Right cardiac atrium (tissue), 5 donors: Measurements from ENCODE around the gene SLC6A18. TPM values are rescaled to one million over a fixed set of nuclear protein-coding genes. Genes with fewer than 3 reads are reported as not detected.

ENCODE experiments used
- ATAC-seq, 2 donors: fragments of 200-7000 bp; cut with Tn5 transposase; one replicate each; pipeline versions ENCODE4 v1.8.0 to v1.9.1; 2020; ENCODE audit warnings: moderate library complexity in 2 of 2, mild to moderate bottlenecking in 1 of 2
- DNase-seq, 3 donors: peaks; one replicate each; pipeline ENCODE4 v3.0.0-alpha.2; 2020
- H3K27ac ChIP-seq: one replicate; pipeline ENCODE4 v1.5.1; 2013; ENCODE audit warnings: mild to moderate bottlenecking, low read length, control low read depth, moderate library complexity
- H3K27me3 ChIP-seq: one replicate; pipeline ENCODE4 v1.6.1; 2013; ENCODE audit not compliant: control insufficient read depth, insufficient read depth
- H3K4me1 ChIP-seq: one replicate; pipeline ENCODE4 v1.6.1; 2013; ENCODE audit warnings: low read length; ENCODE audit not compliant: control insufficient read depth, insufficient read depth
- H3K4me3 ChIP-seq: one replicate; pipeline ENCODE4 v1.5.1; 2013; ENCODE audit warnings: low read length, control low read depth
- H3K9me3 ChIP-seq: one replicate; pipeline ENCODE4 v1.6.1; 2013; ENCODE audit warnings: low read length; ENCODE audit not compliant: control insufficient read depth
- WGBS: extraction: QIAGEN DNeasy Blood & Tissue Kit; methylation state at CpG from one replicate; pipeline ENCODE4 v1.1.7; 2013; 5-methylcytosine and 5-hydroxymethylcytosine counted together
- intact Hi-C, 4 donors: fragments of 100-400 bp; cut with DNase I; formaldehyde crosslinking; loops; one replicate each; pipeline versions ENCODE4 v1.11.0 to v1.14.0; 2022 to 2023
- polyA plus RNA-seq: library from polyadenylated mRNA; stranded (reverse); fragments of 200-250 nt; gene quantifications from one replicate; pipeline ENCODE4 v1.2.3, GENCODE V29; 2013
- total RNA-seq, 4 donors: library from RNA; stranded (reverse); fragmentation: NEBNext Ultra II Directional; extraction: Animal tissue kit (Norgen Biotek cat#: 25700); gene quantifications; one replicate each; pipeline ENCODE4 v1.2.1, GENCODE V29; 2021
- donor health status: healthy with polysubstance abuse.
- donor health status: DM: no; HTN: yes; CAD: no.
- donor health status: DM: no; HTN: no; CAD: no.
- donor health status: DM: no; HTN: yes; CAD: no; lungs with severe emphysema.
- donor health status: DM: yes; HTN: yes; CAD: no.

SLC6A18 gene
- total and polyA plus RNA-seq, 5 donors: not detected

- ATAC-seq: peak in 1 of 2 donors; percentile 13
These were observed 43.5 kb upstream of the SLC6A18 start for GRCh38 chr5:1181451-1182359.

GRCh38 chr5:1182360-1182632, 42.9 kb upstream of the SLC6A18 start:
- Histone ChIP-seq H3K4me3 (no peak overlapping the region), H3K4me1 (no peaks in the 10 kb centered on the region), H3K27ac (no peak overlapping the region), H3K27me3 (no peaks in the 10 kb centered on the region), H3K9me3 (no peaks in the 10 kb centered on the region)
- peak in 2 of 3 donors; percentile 9 to 55 for DNase-seq
- ATAC-seq: no peak
- intact Hi-C loops: no loop called here
- WGBS: 79% methylated on average over 7 of the region's 7 CpGs

More at GRCh38 chr5:1181451-1182359, 43.5 kb upstream of the SLC6A18 start:
- intact Hi-C loops: no loop called here
- Histone ChIP-seq H3K9me3 (no peaks in the 10 kb centered on the region), H3K4me1 (no peaks in the 10 kb centered on the region), H3K27me3 (no peaks in the 10 kb centered on the region), H3K27ac (no peak overlapping the region), H3K4me3 (no peak overlapping the region)
- 73% methylated on average over 27 of the region's 27 CpGs for WGBS
- peak; percentile 11 to 45 (median 41) for DNase-seq

GRCh38 chr5:1182633-1183423, 42.4 kb upstream of the SLC6A18 start:
- Histone ChIP-seq H3K4me1 (no peaks in the 10 kb centered on the region), H3K27ac (no peak overlapping the region), H3K27me3 (no peaks in the 10 kb centered on the region), H3K4me3 (no peak overlapping the region), H3K9me3 (no peaks in the 10 kb centered on the region)
- ATAC-seq (peak in 1 of 2 donors; percentile 28), DNase-seq (peak; percentile 10 to 53 (median 33))
- intact Hi-C loops: no loop called here
- WGBS: 42% methylated on average over 31 of the region's 31 CpGs

GRCh38 chr5:1183424-1184162, 41.6 kb upstream of the SLC6A18 start:
- Histone ChIP-seq H3K4me3 (no peak overlapping the region), H3K4me1 (no peaks in the 10 kb centered on the region), H3K9me3 (no peaks in the 10 kb centered on the region), H3K27ac (no peak overlapping the region), H3K27me3 (no peaks in the 10 kb centered on the region)
- ATAC-seq: peak in 1 of 2 donors; percentile 6
- DNase-seq: peak in 2 of 3 donors; percentile 8 to 58
- intact Hi-C loops: no loop called here
- WGBS: 74% methylated on average over 18 of the region's 18 CpGs

- peak in 1 of 3 donors; percentile 16 for DNase-seq
- no peaks in the 10 kb centered on the region for H3K27me3 ChIP-seq
- WGBS: 93% methylated on average over 8 of the region's 8 CpGs
These were observed 41.1 kb upstream of the SLC6A18 start for GRCh38 chr5:1184163-1184470.

GRCh38 chr5:1184481-1184880, 40.7 kb upstream of the SLC6A18 start:
- intact Hi-C loops: no loop called here

More at GRCh38 chr5:1184163-1184470, 41.1 kb upstream of the SLC6A18 start:
- intact Hi-C loops: no loop called here
- H3K4me3 ChIP-seq: no peak overlapping the region
- H3K27ac ChIP-seq: no peak overlapping the region
- no peak for ATAC-seq
- H3K9me3 ChIP-seq: no peaks in the 10 kb centered on the region
- H3K4me1 ChIP-seq: no peaks in the 10 kb centered on the region

GRCh38 chr5:1185038-1185627, 40.0 kb upstream of the SLC6A18 start:
- ATAC-seq (no peak), DNase-seq (no peak)
- Histone ChIP-seq H3K9me3 (no peaks in the 10 kb centered on the region), H3K27ac (no peak overlapping the region), H3K4me3 (no peak overlapping the region), H3K27me3 (no peaks in the 10 kb centered on the region), H3K4me1 (no peaks in the 10 kb centered on the region)
- 88% methylated on average over 10 of the region's 10 CpGs for WGBS
- intact Hi-C loops: no loop called here

More at GRCh38 chr5:1184481-1184880, 40.7 kb upstream of the SLC6A18 start:
- 89% methylated on average over 7 of the region's 7 CpGs for WGBS
- ATAC-seq (no peak), DNase-seq (peak in 1 of 3 donors; percentile 42)
- H3K4me3 ChIP-seq: no peak overlapping the region
- H3K4me1 ChIP-seq: no peaks in the 10 kb centered on the region
- no peaks in the 10 kb centered on the region for H3K9me3 ChIP-seq
- no peak overlapping the region for H3K27ac ChIP-seq
- H3K27me3 ChIP-seq: no peaks in the 10 kb centered on the region

- intact Hi-C loops: no loop called here
- peak; percentile 58 to 69 for ATAC-seq
- H3K4me1 ChIP-seq: no peaks in the 10 kb centered on the region
- H3K27ac ChIP-seq: no peak overlapping the region
- H3K27me3 ChIP-seq: no peaks in the 10 kb centered on the region
- no peak overlapping the region for H3K4me3 ChIP-seq
- WGBS: 31% methylated on average over 12 of the region's 12 CpGs
- H3K9me3 ChIP-seq: no peaks in the 10 kb centered on the region
- DNase-seq: peak; percentile 14 to 69 (median 60)
These were observed 39.4 kb upstream of the SLC6A18 start for GRCh38 chr5:1185629-1186350.

- no peak for ATAC-seq
- peak in 2 of 3 donors; percentile 35 to 38 for DNase-seq
- Histone ChIP-seq H3K27ac (no peak overlapping the region), H3K4me1 (no peaks in the 10 kb centered on the region), H3K27me3 (no peaks in the 10 kb centered on the region), H3K4me3 (no peak overlapping the region), H3K9me3 (no peaks in the 10 kb centered on the region)
- WGBS: 75% methylated on average over 18 of the region's 18 CpGs
- intact Hi-C loops: no loop called here
These were observed 38.6 kb upstream of the SLC6A18 start for GRCh38 chr5:1186351-1187233.
